ENCODE results near the gene GIMAP8. TPM values are rescaled to one million over a fixed set of nuclear protein-coding genes. Genes with fewer than 3 reads are reported as not detected.

Gene GIMAP8
- total RNA-seq (2021; fragmentation: NEBNext Ultra II Directional; extraction: Animal tissue kit (Norgen Biotek cat#: 25700)), result not detected
- long read RNA-seq, result 0 reads

DNA sequence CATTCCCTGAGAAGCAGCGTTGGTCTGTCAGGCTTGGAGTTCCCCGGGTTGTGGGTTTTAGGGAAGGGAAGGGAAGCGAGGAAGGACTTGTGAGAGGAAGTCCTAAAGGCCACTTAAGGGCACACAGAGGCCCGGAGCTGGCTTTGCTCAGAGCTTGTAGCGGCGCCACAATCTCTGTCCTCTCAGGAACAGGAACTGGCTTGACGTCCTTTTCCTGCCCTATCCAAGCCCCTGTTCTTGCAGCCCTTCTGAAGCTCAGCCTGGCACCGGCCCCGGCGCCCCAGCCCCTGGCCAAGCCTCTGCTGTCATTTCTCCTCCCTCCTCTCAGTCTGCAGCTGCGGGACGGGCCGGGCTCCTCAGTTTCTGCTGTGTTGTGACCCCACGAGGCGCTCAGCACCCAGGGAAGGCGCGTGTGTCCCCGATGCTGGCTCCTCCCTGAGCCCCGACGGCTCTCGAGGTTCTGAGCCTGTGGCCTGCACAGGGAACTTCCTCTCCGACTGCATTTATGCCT, at the start of gene GIMAP8:
Gene GIMAP8 (plus strand): TSS at position 140 of the 511 bp plus-strand sequence. CDS start 16,069 bp downstream, outside the sequence.
- Mint-ChIP-seq H3K36me3 (ENCODE audit: low read depth) (no peaks in the 10 kb centered on the region), H3K27me3 (ENCODE audit: insufficient read depth) (peaks cover 28% of the 10 kb centered on the region), H3K4me1 (ENCODE audit: low read depth) (peaks cover 5% of the 10 kb centered on the region; the same call in 1 of the 2 replicates), H3K27ac (no peak within 1 kb of the TSS), H3K4me3 (no peak within 1 kb of the TSS), H3K9me3 (no peaks in the 10 kb centered on the region)
- TF ChIP-seq, protein P1, sequence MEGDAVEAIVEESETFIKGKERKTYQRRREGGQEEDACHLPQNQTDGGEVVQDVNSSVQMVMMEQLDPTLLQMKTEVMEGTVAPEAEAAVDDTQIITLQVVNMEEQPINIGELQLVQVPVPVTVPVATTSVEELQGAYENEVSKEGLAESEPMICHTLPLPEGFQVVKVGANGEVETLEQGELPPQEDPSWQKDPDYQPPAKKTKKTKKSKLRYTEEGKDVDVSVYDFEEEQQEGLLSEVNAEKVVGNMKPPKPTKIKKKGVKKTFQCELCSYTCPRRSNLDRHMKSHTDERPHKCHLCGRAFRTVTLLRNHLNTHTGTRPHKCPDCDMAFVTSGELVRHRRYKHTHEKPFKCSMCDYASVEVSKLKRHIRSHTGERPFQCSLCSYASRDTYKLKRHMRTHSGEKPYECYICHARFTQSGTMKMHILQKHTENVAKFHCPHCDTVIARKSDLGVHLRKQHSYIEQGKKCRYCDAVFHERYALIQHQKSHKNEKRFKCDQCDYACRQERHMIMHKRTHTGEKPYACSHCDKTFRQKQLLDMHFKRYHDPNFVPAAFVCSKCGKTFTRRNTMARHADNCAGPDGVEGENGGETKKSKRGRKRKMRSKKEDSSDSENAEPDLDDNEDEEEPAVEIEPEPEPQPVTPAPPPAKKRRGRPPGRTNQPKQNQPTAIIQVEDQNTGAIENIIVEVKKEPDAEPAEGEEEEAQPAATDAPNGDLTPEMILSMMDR (IDR thresholded peaks at IDR 0.05), result no peak
- DNase-seq, result no peak

GRCh38 chr7:150400788-150401423, 49.5 kb upstream of the GIMAP8 start:
- no peak for DNase-seq
- peaks cover 2% of the 10 kb centered on the region; the same call in 1 of the 2 replicates for H3K27me3 Mint-ChIP-seq (ENCODE audit: insufficient read depth)
- peaks cover 44% of the 10 kb centered on the region for H3K4me1 Mint-ChIP-seq (ENCODE audit: low read depth)
- TF ChIP-seq, protein P1 (IDR thresholded peaks at IDR 0.05), result no peak
- H3K4me3 Mint-ChIP-seq, result no peak overlapping the region
- H3K9me3 Mint-ChIP-seq, result no peaks in the 10 kb centered on the region
- peak overlapping the region; percentile 80 for H3K27ac Mint-ChIP-seq
- H3K36me3 Mint-ChIP-seq (ENCODE audit: low read depth), result no peaks in the 10 kb centered on the region

GRCh38 chr7:150401424-150401790, 49.0 kb upstream of the GIMAP8 start:
- DNase-seq, result no peak
- Mint-ChIP-seq H3K27ac (peak overlapping the region; percentile 30), H3K36me3 (ENCODE audit: low read depth) (no peaks in the 10 kb centered on the region), H3K4me3 (no peak overlapping the region), H3K27me3 (ENCODE audit: insufficient read depth) (peaks cover 2% of the 10 kb centered on the region), H3K9me3 (no peaks in the 10 kb centered on the region), H3K4me1 (ENCODE audit: low read depth) (peaks cover 49% of the 10 kb centered on the region)
- TF ChIP-seq, protein P1 (IDR thresholded peaks at IDR 0.05), result no peak

- Mint-ChIP-seq H3K4me1 (ENCODE audit: low read depth) (peaks cover 55% of the 10 kb centered on the region), H3K4me3 (no peak overlapping the region), H3K36me3 (ENCODE audit: low read depth) (peaks cover 2% of the 10 kb centered on the region; the same call in 1 of the 2 replicates), H3K27ac (no peak overlapping the region), H3K9me3 (no peaks in the 10 kb centered on the region), H3K27me3 (ENCODE audit: insufficient read depth) (peaks cover 2% of the 10 kb centered on the region)
- DNase-seq, result no peak
- TF ChIP-seq, protein P1 (IDR thresholded peaks at IDR 0.05), result no peak
Observed at GRCh38 chr7:150401861-150402631, 48.4 kb upstream of the GIMAP8 start.

DNA sequence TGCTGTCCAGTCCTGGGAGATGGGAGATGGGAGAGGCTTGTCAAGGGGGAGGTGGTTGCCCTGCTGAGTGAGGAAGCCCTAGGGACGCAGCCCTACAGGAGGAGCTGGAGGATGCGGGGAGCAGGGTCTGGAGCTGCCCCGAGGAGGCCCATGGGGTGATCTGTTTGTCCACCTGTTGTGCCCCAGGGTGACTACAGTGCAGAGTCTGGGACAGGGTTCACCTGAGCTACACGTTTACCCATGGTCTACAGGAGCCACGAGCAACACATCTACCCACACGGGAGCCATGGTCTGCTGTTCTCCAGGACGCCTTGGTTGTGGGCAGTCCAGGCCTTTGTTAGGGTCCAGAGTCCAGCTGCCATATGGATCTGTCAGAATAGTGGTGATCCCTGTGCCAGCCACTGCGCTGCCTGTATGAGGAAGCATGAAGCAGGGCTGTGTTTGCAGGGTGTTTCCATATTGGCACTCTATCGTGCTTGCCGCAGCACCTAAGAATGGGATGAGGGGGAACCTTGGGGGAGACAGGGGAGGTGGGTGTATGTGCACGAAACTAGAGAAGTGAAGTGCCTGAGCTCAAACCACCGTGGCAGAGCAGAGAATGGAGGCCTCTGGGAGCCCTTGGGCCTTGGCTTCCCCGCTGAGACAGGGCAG, 47.6 kb upstream of the GIMAP8 start:
- Mint-ChIP-seq H3K27ac (no peak overlapping the region), H3K36me3 (ENCODE audit: low read depth) (peaks cover 4% of the 10 kb centered on the region; the same call in 1 of the 2 replicates), H3K4me1 (ENCODE audit: low read depth) (peaks cover 58% of the 10 kb centered on the region), H3K9me3 (no peaks in the 10 kb centered on the region), H3K27me3 (ENCODE audit: insufficient read depth) (peaks cover 2% of the 10 kb centered on the region), H3K4me3 (no peak overlapping the region)
- TF ChIP-seq, protein P1 (IDR thresholded peaks at IDR 0.05), result no peak
- DNase-seq, result no peak
